Measurements from ENCODE around the gene ATP5MC2. TPM values are rescaled to one million over a fixed set of nuclear protein-coding genes. Genes with fewer than 3 reads are reported as not detected.

ATP5MC2 gene
- 309 and 319 TPM in 2 replicates for polyA plus RNA-seq (2012; rRNA removed)
- 231 and 288 TPM in 2 replicates for polyA plus RNA-seq (2012; cell fraction: cytosol; rRNA removed)
- 116 and 117 TPM in 2 replicates for polyA plus RNA-seq (2012; cell fraction: nucleus; rRNA removed)

DNA sequence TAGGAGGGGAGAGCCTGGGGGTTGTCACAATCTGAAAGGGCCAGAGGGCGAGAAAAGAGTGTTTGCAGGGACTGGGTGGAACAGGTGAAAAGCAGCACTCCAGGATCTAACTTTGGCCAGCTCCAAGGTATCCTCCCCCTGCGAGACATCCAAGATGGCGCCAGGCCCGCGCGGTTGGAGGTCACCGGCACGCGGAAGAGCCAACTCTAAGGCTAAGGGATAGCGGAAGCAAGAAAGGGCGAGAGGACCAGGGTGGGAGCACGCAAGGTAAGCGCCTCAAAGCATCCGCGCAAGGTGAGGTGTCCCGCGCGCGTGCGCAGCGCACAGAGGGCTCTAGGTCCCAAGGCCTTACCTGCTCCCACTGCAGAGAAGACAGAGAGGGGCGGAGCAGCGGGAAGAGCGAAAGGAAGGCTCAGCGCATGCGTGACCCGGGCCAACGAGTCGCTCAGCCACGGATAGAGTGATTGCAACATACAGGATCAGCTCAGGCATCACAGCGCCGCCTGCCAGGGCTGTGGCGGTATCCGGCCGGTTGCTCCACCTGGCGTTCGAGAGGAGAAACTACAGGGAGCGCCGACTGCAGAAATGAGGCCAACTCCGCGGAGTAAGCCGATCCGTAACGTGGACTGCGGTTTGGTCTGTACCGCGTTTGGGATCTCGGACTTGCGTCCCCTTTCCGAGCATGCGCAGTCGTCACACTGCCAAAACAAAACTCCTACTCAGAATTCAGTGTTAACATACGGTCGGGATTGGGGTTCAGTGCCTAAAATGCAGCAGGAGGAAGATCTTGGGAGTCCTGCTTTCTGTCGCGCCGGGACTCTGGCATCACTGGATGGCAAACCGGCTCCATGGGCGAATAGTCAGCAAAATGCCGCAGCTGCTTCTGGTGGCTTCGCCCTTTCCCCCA, at the start of gene ATP5MC2:
TSS of gene ATP5MC2 (minus strand) at position 383 of the 907 bp plus-strand sequence. CDS start 3,469 bp downstream, outside the sequence.
- ChIA-PET POLR2A (interaction anchor here (0.6 to 2.3 kb wide), 8 partner anchors 9 to 590 kb away, joined by 3 to 16 read pairs (median 4); partner anchors contain the start of genes ATF7 and TARBP2), CTCF (interaction anchor here (0.6 to 8.3 kb wide), 59 partner anchors 8 to 628 kb away, joined by 3 to 120 read pairs (median 5); no protein-coding TSS in a partner anchor)
- H3K9me2 ChIP-seq = no peaks in the 10 kb centered on the region
- peak within 1 kb of the TSS; percentile 87 for H3K4me2 ChIP-seq
- peak within 1 kb of the TSS; percentile 74 for H3K9ac ChIP-seq
- H3K79me2 ChIP-seq (ENCODE audit: insufficient read depth) = peaks cover 46% of the 10 kb centered on the region
- H3K36me3 ChIP-seq (replicated peaks in 1 of 2; ENCODE audit: control insufficient read depth in 1 of 2, insufficient read depth in 2 of 2, low read length in 1 of 2) = peaks cover 14 to 28% of the 10 kb centered on the region in 2 experiments
- peaks cover 5% of the 10 kb centered on the region for H3F3A ChIP-seq (replicated peaks; ENCODE audit: insufficient read depth)
- no peaks in the 10 kb centered on the region for H3K27me3 ChIP-seq (ENCODE audit: insufficient read depth)
- peak within 1 kb of the TSS; percentile 44 to 91 for H3K27ac ChIP-seq (ENCODE audit: low read depth in 2 of 2, low read length in 1 of 2)
- WGBS (ENCODE audit: low lambda C conversion rate) = 21% methylated on average over 37 of the region's 61 CpGs
- DNase-seq = peak; percentile 98
- peaks cover 0 to 8% of the 10 kb centered on the region in 2 experiments; a peak in 2 of 4 replicates for H3K4me1 ChIP-seq (ENCODE audit: control insufficient read depth in 1 of 2, insufficient read depth in 2 of 2, low read depth in 1 of 2, low read length in 1 of 2)
- peak within 1 kb of the TSS; percentile 70 to 75 for H3K4me3 ChIP-seq (ENCODE audit: low read depth in 2 of 2, low read length in 1 of 2)
- no peaks in the 10 kb centered on the region for H3K9me3 ChIP-seq
- peak within 1 kb of the TSS; percentile 96 for H2AFZ ChIP-seq (ENCODE audit: low read depth)
- no peaks in the 10 kb centered on the region for H4K20me1 ChIP-seq (ENCODE audit: insufficient read depth)
- TF ChIP-seq, protein P1, sequence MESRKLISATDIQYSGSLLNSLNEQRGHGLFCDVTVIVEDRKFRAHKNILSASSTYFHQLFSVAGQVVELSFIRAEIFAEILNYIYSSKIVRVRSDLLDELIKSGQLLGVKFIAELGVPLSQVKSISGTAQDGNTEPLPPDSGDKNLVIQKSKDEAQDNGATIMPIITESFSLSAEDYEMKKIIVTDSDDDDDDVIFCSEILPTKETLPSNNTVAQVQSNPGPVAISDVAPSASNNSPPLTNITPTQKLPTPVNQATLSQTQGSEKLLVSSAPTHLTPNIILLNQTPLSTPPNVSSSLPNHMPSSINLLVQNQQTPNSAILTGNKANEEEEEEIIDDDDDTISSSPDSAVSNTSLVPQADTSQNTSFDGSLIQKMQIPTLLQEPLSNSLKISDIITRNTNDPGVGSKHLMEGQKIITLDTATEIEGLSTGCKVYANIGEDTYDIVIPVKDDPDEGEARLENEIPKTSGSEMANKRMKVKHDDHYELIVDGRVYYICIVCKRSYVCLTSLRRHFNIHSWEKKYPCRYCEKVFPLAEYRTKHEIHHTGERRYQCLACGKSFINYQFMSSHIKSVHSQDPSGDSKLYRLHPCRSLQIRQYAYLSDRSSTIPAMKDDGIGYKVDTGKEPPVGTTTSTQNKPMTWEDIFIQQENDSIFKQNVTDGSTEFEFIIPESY (IDR thresholded peaks at IDR 0.05; ENCODE audit: borderline replicate concordance, low read depth) = peak; percentile 45; the same call in 1 of the 2 replicates
- TF ChIP-seq YY1 (IDR thresholded peaks at IDR 0.05; ENCODE audit: low read depth) (peak; percentile 97), MXI1 (IDR thresholded peaks at IDR 0.05; ENCODE audit: low read depth, low read length) (peak; percentile 82; the same call in 1 of the 2 replicates), FOXJ3 (CRISPR knock-in tag; IDR thresholded peaks at IDR 0.05) (peak; percentile 77; the same call in 1 of the 2 replicates), CHD2 (IDR thresholded peaks at IDR 0.05; ENCODE audit: low read length, partially characterized antibody) (peak; percentile 89), FOXM1 (IDR thresholded peaks at IDR 0.05; ENCODE audit: low read depth) (no peak), SMC3 (IDR thresholded peaks at IDR 0.05; ENCODE audit: low read depth, low read length) (peak; percentile 98), EP300 (IDR thresholded peaks at IDR 0.05; ENCODE audit: borderline replicate concordance in 1 of 2, low read depth in 1 of 2, low read length in 1 of 2) (no peak), TAF1 (IDR thresholded peaks at IDR 0.05; ENCODE audit: borderline replicate concordance, low read depth, low read length) (peak; percentile 87), POLR2AphosphoS5 (IDR thresholded peaks at IDR 0.05; ENCODE audit: low read depth, low read length) (peak; percentile 89), TEAD4 (IDR thresholded peaks at IDR 0.05; ENCODE audit: borderline replicate concordance, insufficient read depth) (no peak), RCOR1 (IDR thresholded peaks at IDR 0.05; ENCODE audit: low read length) (peak; percentile 61), GABPA (IDR thresholded peaks at IDR 0.05; ENCODE audit: low read depth) (peak; percentile 10; the same call in 1 of the 2 replicates), RFX5 (IDR thresholded peaks at IDR 0.05; ENCODE audit: low read length) (no peak), JUND (IDR thresholded peaks at IDR 0.05) (no peak), ELF1 (IDR thresholded peaks at IDR 0.05) (peak; percentile 65; the same call in 1 of the 2 replicates)
- TF ChIP-seq, protein P2, sequence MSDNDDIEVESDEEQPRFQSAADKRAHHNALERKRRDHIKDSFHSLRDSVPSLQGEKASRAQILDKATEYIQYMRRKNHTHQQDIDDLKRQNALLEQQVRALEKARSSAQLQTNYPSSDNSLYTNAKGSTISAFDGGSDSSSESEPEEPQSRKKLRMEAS (IDR thresholded peaks at IDR 0.05; ENCODE audit: low read depth) = peak; percentile 96
- TF ChIP-seq, protein P3, sequence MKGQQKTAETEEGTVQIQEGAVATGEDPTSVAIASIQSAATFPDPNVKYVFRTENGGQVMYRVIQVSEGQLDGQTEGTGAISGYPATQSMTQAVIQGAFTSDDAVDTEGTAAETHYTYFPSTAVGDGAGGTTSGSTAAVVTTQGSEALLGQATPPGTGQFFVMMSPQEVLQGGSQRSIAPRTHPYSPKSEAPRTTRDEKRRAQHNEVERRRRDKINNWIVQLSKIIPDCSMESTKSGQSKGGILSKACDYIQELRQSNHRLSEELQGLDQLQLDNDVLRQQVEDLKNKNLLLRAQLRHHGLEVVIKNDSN (IDR thresholded peaks at IDR 0.05; ENCODE audit: borderline replicate concordance, low read depth) = no peak
- TF ChIP-seq, protein P4, sequence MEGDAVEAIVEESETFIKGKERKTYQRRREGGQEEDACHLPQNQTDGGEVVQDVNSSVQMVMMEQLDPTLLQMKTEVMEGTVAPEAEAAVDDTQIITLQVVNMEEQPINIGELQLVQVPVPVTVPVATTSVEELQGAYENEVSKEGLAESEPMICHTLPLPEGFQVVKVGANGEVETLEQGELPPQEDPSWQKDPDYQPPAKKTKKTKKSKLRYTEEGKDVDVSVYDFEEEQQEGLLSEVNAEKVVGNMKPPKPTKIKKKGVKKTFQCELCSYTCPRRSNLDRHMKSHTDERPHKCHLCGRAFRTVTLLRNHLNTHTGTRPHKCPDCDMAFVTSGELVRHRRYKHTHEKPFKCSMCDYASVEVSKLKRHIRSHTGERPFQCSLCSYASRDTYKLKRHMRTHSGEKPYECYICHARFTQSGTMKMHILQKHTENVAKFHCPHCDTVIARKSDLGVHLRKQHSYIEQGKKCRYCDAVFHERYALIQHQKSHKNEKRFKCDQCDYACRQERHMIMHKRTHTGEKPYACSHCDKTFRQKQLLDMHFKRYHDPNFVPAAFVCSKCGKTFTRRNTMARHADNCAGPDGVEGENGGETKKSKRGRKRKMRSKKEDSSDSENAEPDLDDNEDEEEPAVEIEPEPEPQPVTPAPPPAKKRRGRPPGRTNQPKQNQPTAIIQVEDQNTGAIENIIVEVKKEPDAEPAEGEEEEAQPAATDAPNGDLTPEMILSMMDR (IDR thresholded peaks at IDR 0.05) = peak; percentile 98
- TF ChIP-seq, protein P5, sequence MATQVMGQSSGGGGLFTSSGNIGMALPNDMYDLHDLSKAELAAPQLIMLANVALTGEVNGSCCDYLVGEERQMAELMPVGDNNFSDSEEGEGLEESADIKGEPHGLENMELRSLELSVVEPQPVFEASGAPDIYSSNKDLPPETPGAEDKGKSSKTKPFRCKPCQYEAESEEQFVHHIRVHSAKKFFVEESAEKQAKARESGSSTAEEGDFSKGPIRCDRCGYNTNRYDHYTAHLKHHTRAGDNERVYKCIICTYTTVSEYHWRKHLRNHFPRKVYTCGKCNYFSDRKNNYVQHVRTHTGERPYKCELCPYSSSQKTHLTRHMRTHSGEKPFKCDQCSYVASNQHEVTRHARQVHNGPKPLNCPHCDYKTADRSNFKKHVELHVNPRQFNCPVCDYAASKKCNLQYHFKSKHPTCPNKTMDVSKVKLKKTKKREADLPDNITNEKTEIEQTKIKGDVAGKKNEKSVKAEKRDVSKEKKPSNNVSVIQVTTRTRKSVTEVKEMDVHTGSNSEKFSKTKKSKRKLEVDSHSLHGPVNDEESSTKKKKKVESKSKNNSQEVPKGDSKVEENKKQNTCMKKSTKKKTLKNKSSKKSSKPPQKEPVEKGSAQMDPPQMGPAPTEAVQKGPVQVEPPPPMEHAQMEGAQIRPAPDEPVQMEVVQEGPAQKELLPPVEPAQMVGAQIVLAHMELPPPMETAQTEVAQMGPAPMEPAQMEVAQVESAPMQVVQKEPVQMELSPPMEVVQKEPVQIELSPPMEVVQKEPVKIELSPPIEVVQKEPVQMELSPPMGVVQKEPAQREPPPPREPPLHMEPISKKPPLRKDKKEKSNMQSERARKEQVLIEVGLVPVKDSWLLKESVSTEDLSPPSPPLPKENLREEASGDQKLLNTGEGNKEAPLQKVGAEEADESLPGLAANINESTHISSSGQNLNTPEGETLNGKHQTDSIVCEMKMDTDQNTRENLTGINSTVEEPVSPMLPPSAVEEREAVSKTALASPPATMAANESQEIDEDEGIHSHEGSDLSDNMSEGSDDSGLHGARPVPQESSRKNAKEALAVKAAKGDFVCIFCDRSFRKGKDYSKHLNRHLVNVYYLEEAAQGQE (IDR thresholded peaks at IDR 0.05; ENCODE audit: low read depth, low read length) = 0 out of 2 replicates have a peak, but pooled peaks have one; percentile 37
- TF ChIP-seq, protein P6, sequence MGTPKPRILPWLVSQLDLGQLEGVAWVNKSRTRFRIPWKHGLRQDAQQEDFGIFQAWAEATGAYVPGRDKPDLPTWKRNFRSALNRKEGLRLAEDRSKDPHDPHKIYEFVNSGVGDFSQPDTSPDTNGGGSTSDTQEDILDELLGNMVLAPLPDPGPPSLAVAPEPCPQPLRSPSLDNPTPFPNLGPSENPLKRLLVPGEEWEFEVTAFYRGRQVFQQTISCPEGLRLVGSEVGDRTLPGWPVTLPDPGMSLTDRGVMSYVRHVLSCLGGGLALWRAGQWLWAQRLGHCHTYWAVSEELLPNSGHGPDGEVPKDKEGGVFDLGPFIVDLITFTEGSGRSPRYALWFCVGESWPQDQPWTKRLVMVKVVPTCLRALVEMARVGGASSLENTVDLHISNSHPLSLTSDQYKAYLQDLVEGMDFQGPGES (IDR thresholded peaks at IDR 0.05; ENCODE audit: low read depth, low read length) = no peak

All from SK-N-SH (cell line).